GM23338 (cell line): Measurements from ENCODE around the gene DNAJC27. TPM values are rescaled to one million over a fixed set of nuclear protein-coding genes. Genes with fewer than 3 reads are reported as not detected.

Experiments
- ATAC-seq: fragments of 200-7000 bp; cut with Tn5 transposase; 3 replicates; pipeline ENCODE4 v1.9.1; 2020
- DNase-seq: peaks from one replicate; pipeline ENCODE4 v3.0.0-alpha.2; 2015; ENCODE audit warnings: low spot score
- H2AFZ ChIP-seq: fragments of 200-600 bp; sonication (generic); 2 replicates; pipeline ENCODE4 v1.8.0; 2016; ENCODE audit warnings: antibody characterized with exemption, mild to moderate bottlenecking, moderate library complexity
- H3F3A ChIP-seq: fragments of 200-600 bp; sonication (generic); replicated peaks from 2 replicates; pipeline ENCODE4 v1.8.0; 2017; ENCODE audit warnings: antibody characterized with exemption, mixed run types, low read depth
- H3K27ac ChIP-seq: fragments of 200-600 bp; sonication (generic); 2 replicates; pipeline ENCODE4 v1.6.1; 2016; ENCODE audit warnings: low read depth
- H3K27me3 ChIP-seq: fragments of 200-600 bp; sonication (generic); 2 replicates; pipeline ENCODE4 v1.8.0; 2016; ENCODE audit warnings: mild to moderate bottlenecking, mixed run types, moderate library complexity; ENCODE audit not compliant: insufficient read depth
- H3K36me3 ChIP-seq: fragments of 200-600 bp; sonication (generic); 2 replicates; pipeline ENCODE4 v1.8.0; 2016; ENCODE audit warnings: mild to moderate bottlenecking; ENCODE audit not compliant: insufficient read depth
- H3K4me1 ChIP-seq: fragments of 200-600 bp; sonication (generic); 2 replicates; pipeline ENCODE4 v1.8.0; 2016; ENCODE audit warnings: mild to moderate bottlenecking, moderate library complexity; ENCODE audit not compliant: insufficient read depth
- H3K4me2 ChIP-seq: fragments of 200-600 bp; sonication (generic); 2 replicates; pipeline ENCODE4 v1.7.1; 2017; ENCODE audit warnings: mixed run types
- H3K4me3 ChIP-seq: fragments of 200-600 bp; sonication (generic); 2 replicates; pipeline ENCODE4 v1.6.1; 2016; ENCODE audit warnings: mixed run types
- H3K79me2 ChIP-seq: fragments of 200-600 bp; sonication (generic); replicated peaks from 2 replicates; pipeline ENCODE4 v1.8.0; 2017; ENCODE audit warnings: mild to moderate bottlenecking; ENCODE audit not compliant: insufficient read depth
- H3K9me2 ChIP-seq: fragments of 200-600 bp; sonication (generic); 2 replicates; pipeline ENCODE4 v1.8.0; 2017; ENCODE audit not compliant: insufficient read depth
- H4K20me1 ChIP-seq: fragments of 200-600 bp; sonication (generic); replicated peaks from 2 replicates; pipeline ENCODE4 v1.8.0; 2017; ENCODE audit warnings: mild to moderate bottlenecking; ENCODE audit not compliant: insufficient read depth
- H3K27ac Mint-ChIP-seq: 2 replicates; pipeline ENCODE4 v1.8.0; 2020; ENCODE audit warnings: inconsistent platforms, mild to moderate bottlenecking, moderate library complexity, mixed read lengths
- H3K27me3 Mint-ChIP-seq: 3 replicates; pipeline ENCODE4 v1.8.0; 2022; ENCODE audit warnings: low read depth, mild to moderate bottlenecking, moderate library complexity, mixed read lengths, inconsistent platforms; ENCODE audit not compliant: insufficient read depth, poor library complexity
- H3K36me3 Mint-ChIP-seq: 3 replicates; pipeline ENCODE4 v1.8.0; 2021; ENCODE audit warnings: low read depth, mild to moderate bottlenecking, inconsistent platforms, moderate library complexity, mixed read lengths
- H3K4me1 Mint-ChIP-seq: 3 replicates; pipeline ENCODE4 v1.8.0; 2020; ENCODE audit warnings: mild to moderate bottlenecking, inconsistent platforms, mixed read lengths
- H3K4me3 Mint-ChIP-seq: 3 replicates; pipeline ENCODE4 v1.8.0; 2021; ENCODE audit warnings: moderate library complexity, mild to moderate bottlenecking, inconsistent platforms, mixed read lengths
- H3K9me3 Mint-ChIP-seq: 3 replicates; pipeline ENCODE4 v1.8.0; 2020; ENCODE audit warnings: moderate library complexity, mild to moderate bottlenecking, inconsistent platforms, mixed read lengths
- CREB1 ChIP-seq: fragments of 250-450 bp; sonication (Bioruptor Pico); IDR thresholded peaks from 2 replicates; pipeline ENCODE4 v1.5.0; 2020; ENCODE audit warnings: low read depth, mild to moderate bottlenecking, moderate library complexity
- CTCF ChIP-seq, 2 experiments: fragments of 200-600 bp in 1 of 2; sonication (generic) in 1 of 2; conservative IDR thresholded peaks; 2 replicates each; pipeline versions ENCODE4 v1.5.1 to v1.6.1; 2016 to 2017; ENCODE audit warnings: antibody characterized with exemption in 2 of 2, low read depth in 2 of 2, mild to moderate bottlenecking in 2 of 2, moderate library complexity in 1 of 2
- EZH2 ChIP-seq: fragments of 200-600 bp; sonication (generic); IDR thresholded peaks from one replicate; pipeline ENCODE4 v1.8.0; 2017; ENCODE audit warnings: antibody characterized with exemption, mild to moderate bottlenecking, low read depth; ENCODE audit not compliant: unreplicated experiment
- EZH2phosphoT487 ChIP-seq: fragments of 200-600 bp; sonication (generic); IDR thresholded peaks from one replicate; pipeline ENCODE4 v1.8.1; 2018; ENCODE audit warnings: antibody characterized with exemption; ENCODE audit not compliant: unreplicated experiment
- JUNB ChIP-seq: IDR thresholded peaks from one replicate; pipeline ENCODE4 v1.6.1; 2016; ENCODE audit warnings: antibody characterized with exemption; ENCODE audit not compliant: unreplicated experiment
- NANOG ChIP-seq: IDR thresholded peaks from 2 replicates; pipeline ENCODE4 v1.6.1; 2016; ENCODE audit warnings: antibody characterized with exemption, borderline replicate concordance
- POLR2AphosphoS5 ChIP-seq: IDR thresholded peaks from 2 replicates; pipeline ENCODE4 v1.6.1; 2016; ENCODE audit warnings: antibody characterized with exemption, low read depth
- STAT1 ChIP-seq: IDR thresholded peaks from one replicate; pipeline ENCODE4 v1.6.1; 2016; ENCODE audit warnings: antibody characterized with exemption; ENCODE audit not compliant: unreplicated experiment
- ZNF114 ChIP-seq: fragments of 250-450 bp; sonication (Bioruptor Pico); IDR thresholded peaks from 2 replicates; pipeline ENCODE4 v1.5.0; 2020; ENCODE audit warnings: mild to moderate bottlenecking, moderate library complexity
- ZNF331 ChIP-seq: fragments of 250-450 bp; sonication (Bioruptor Pico); IDR thresholded peaks from 2 replicates; pipeline ENCODE4 v1.5.0; 2020; ENCODE audit warnings: low read depth, mild to moderate bottlenecking, moderate library complexity
- polyA plus RNA-seq: library from polyadenylated mRNA; unstranded; fragments of >200 nt; fragmentation: Nextera tagmentation; extraction: Ambion mirVana; gene quantifications from 2 replicates; pipeline ENCODE4 v1.2.1, GENCODE V29; 2016
- total RNA-seq: library from RNA; depleted of rRNA; stranded (reverse); fragments of >200 nt; shearing (Covaris generic); gene quantifications from 2 replicates; pipeline ENCODE4 v1.2.3, GENCODE V29; 2014
- TF ChIP-seq, protein P1 (sequence below): IDR thresholded peaks from 2 replicates; pipeline ENCODE4 v1.6.1; 2016; ENCODE audit warnings: antibody characterized with exemption
- TF ChIP-seq, protein P2 (sequence below): IDR thresholded peaks from one replicate; pipeline ENCODE4 v1.6.1; 2018; ENCODE audit warnings: antibody characterized with exemption; ENCODE audit not compliant: unreplicated experiment

The DNAJC27 gene
- total and polyA plus RNA-seq, 2 experiments from 2014 or later, result 2.4 to 2.6 TPM

GRCh38 chr2:24978661-24979060, 6.9 kb upstream of the DNAJC27 start (continued):
- TF ChIP-seq EZH2 (no peak), CTCF (conservative IDR thresholded peaks at IDR 0.05; ENCODE audit: low read depth in 2 of 2) (no peak)

DNA sequence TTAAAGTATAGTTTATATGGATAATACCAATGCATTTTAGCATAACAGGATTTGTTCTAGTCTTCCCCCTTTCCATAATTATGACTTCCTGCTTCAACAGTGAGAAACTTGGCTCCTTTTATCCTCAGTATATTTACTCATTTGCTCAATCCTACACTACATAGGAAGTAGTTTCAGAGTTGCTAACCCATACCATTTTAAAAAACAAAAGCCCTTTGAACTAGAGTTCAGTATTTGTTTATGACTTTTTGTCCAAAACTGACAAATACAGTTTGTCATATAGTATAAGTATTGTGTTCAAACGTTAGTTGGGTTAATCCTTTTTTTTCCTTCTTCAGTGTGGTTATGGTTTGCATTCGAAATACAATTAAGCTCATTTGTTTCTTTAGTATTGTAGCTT, 5.9 kb upstream of the DNAJC27 start:
- Histone ChIP-seq H3K4me1 (no peaks in the 10 kb centered on the region), H3K9me2 (no peaks in the 10 kb centered on the region), H3K27ac (no peak overlapping the region), H4K20me1 (no peaks in the 10 kb centered on the region), H3K4me2 (no peak overlapping the region), H3K27me3 (no peaks in the 10 kb centered on the region), H3K36me3 (no peaks in the 10 kb centered on the region), H2AFZ (no peak overlapping the region), H3K4me3 (no peak overlapping the region), H3K79me2 (no peaks in the 10 kb centered on the region), H3F3A (no peaks in the 10 kb centered on the region)
- no peak for DNase-seq
- ATAC-seq, result no peak
- Mint-ChIP-seq H3K9me3 (no peaks in the 10 kb centered on the region; the same call in 1 of the 3 replicates), H3K27me3 (peaks cover 2% of the 10 kb centered on the region), H3K4me3 (no peak overlapping the region), H3K27ac (no peak overlapping the region), H3K4me1 (no peaks in the 10 kb centered on the region), H3K36me3 (no peaks in the 10 kb centered on the region)
- TF ChIP-seq JUNB (no peak), EZH2 (no peak)

- DNase-seq (no peak), ATAC-seq (no peak)
- H3K9me3 Mint-ChIP-seq, result no peaks in the 10 kb centered on the region; the same call in 1 of the 3 replicates
- H3K27ac Mint-ChIP-seq, result no peak overlapping the region
- no peak overlapping the region for H3K27ac ChIP-seq
- H3K4me3 Mint-ChIP-seq, result no peak overlapping the region
- H4K20me1 ChIP-seq, result no peaks in the 10 kb centered on the region
- peaks cover 10% of the 10 kb centered on the region; the same call in 1 of the 2 replicates for H3K79me2 ChIP-seq
- no peaks in the 10 kb centered on the region for H3F3A ChIP-seq
- no peak overlapping the region for H3K4me3 ChIP-seq
- H3K36me3 ChIP-seq, result no peaks in the 10 kb centered on the region
- no peaks in the 10 kb centered on the region for H3K27me3 ChIP-seq
- H3K27me3 Mint-ChIP-seq, result peaks cover 5% of the 10 kb centered on the region
- no peak overlapping the region for H3K4me2 ChIP-seq
- H2AFZ ChIP-seq, result no peak overlapping the region
- no peaks in the 10 kb centered on the region; the same call in 2 of the 3 replicates for H3K36me3 Mint-ChIP-seq
- no peaks in the 10 kb centered on the region for H3K9me2 ChIP-seq
- H3K4me1 Mint-ChIP-seq, result no peaks in the 10 kb centered on the region
- no peaks in the 10 kb centered on the region for H3K4me1 ChIP-seq
- TF ChIP-seq JUNB (no peak), POLR2AphosphoS5 (no peak), EZH2 (no peak), EZH2phosphoT487 (no peak), NANOG (no peak), ZNF114 (CRISPR knock-in tag) (no peak), CREB1 (CRISPR knock-in tag) (no peak), ZNF331 (CRISPR knock-in tag) (no peak), CTCF (conservative IDR thresholded peaks at IDR 0.05; ENCODE audit: low read depth in 2 of 2) (no peak), STAT1 (no peak)
- TF ChIP-seq, protein P1, sequence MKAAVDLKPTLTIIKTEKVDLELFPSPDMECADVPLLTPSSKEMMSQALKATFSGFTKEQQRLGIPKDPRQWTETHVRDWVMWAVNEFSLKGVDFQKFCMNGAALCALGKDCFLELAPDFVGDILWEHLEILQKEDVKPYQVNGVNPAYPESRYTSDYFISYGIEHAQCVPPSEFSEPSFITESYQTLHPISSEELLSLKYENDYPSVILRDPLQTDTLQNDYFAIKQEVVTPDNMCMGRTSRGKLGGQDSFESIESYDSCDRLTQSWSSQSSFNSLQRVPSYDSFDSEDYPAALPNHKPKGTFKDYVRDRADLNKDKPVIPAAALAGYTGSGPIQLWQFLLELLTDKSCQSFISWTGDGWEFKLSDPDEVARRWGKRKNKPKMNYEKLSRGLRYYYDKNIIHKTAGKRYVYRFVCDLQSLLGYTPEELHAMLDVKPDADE, result no peak
- TF ChIP-seq, protein P2, sequence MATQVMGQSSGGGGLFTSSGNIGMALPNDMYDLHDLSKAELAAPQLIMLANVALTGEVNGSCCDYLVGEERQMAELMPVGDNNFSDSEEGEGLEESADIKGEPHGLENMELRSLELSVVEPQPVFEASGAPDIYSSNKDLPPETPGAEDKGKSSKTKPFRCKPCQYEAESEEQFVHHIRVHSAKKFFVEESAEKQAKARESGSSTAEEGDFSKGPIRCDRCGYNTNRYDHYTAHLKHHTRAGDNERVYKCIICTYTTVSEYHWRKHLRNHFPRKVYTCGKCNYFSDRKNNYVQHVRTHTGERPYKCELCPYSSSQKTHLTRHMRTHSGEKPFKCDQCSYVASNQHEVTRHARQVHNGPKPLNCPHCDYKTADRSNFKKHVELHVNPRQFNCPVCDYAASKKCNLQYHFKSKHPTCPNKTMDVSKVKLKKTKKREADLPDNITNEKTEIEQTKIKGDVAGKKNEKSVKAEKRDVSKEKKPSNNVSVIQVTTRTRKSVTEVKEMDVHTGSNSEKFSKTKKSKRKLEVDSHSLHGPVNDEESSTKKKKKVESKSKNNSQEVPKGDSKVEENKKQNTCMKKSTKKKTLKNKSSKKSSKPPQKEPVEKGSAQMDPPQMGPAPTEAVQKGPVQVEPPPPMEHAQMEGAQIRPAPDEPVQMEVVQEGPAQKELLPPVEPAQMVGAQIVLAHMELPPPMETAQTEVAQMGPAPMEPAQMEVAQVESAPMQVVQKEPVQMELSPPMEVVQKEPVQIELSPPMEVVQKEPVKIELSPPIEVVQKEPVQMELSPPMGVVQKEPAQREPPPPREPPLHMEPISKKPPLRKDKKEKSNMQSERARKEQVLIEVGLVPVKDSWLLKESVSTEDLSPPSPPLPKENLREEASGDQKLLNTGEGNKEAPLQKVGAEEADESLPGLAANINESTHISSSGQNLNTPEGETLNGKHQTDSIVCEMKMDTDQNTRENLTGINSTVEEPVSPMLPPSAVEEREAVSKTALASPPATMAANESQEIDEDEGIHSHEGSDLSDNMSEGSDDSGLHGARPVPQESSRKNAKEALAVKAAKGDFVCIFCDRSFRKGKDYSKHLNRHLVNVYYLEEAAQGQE, result no peak
Observed at GRCh38 chr2:24973812-24974211, 2.1 kb upstream of the DNAJC27 start.
